Mucosa of stomach (tissue), 1 donor: ENCODE data around the gene TICAM2.

Source experiments
- H3K27me3 ChIP-seq: one replicate; pipeline ENCODE4 v1.7.0; 2013; ENCODE audit warnings: mild to moderate bottlenecking, low read length; ENCODE audit not compliant: control insufficient read depth, insufficient read depth
- H3K36me3 ChIP-seq: one replicate; pipeline ENCODE4 v1.7.0; 2013; ENCODE audit warnings: low read length; ENCODE audit not compliant: control insufficient read depth, insufficient read depth
- H3K4me1 ChIP-seq: one replicate; pipeline ENCODE4 v1.7.0; 2013; ENCODE audit warnings: mild to moderate bottlenecking, low read length; ENCODE audit not compliant: control insufficient read depth, insufficient read depth
- H3K4me3 ChIP-seq: one replicate; pipeline ENCODE4 v1.7.0; 2013; ENCODE audit warnings: low read length
- H3K9ac ChIP-seq: one replicate; pipeline ENCODE4 v1.7.0; 2013; ENCODE audit warnings: mild to moderate bottlenecking, low read length, moderate library complexity
- H3K9me3 ChIP-seq: one replicate; pipeline ENCODE4 v1.7.0; 2013; ENCODE audit warnings: mild to moderate bottlenecking, low read length, moderate library complexity; ENCODE audit not compliant: control insufficient read depth
- donor health status: Pancreatic carcinoma.

Gene TICAM2

DNA sequence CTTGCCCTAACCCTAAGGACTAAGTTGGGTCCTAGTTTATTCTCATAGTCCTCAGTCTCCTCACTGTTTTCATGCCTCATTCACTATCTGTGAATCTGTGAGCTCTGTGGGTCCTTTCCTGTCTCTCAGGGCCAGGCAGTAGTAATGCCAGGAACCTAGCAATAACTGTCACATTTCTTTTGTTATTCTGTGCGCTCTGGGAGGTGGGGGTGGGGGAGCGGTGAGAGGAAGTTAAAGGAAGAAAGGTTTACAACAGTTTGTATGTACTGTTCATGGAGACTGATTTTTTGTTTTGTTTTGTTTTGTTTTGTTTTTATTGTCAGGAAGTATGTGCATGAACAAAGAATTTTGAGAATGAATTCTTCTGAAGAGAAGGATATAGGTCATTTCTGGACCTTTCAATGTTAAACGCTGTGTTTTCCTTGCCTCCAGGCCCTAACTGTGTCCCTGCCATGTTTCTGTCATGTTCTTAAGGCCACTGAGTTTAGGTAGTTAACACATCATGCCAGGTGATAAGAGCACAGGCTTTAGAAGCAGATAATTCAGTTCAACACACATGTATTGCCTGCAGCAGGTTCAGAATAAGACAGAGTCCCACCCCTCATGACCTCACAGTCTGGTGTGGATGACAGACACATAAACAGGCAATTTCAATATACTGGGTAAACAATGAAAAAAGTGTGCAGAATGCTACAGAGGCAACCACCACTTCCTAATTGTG lies 44.5 kb downstream of the TICAM2 start:
- Histone ChIP-seq H3K27me3 (no peaks in the 10 kb centered on the region), H3K4me3 (no peak overlapping the region), H3K4me1 (peaks cover 20% of the 10 kb centered on the region), H3K9ac (no peak overlapping the region), H3K36me3 (no peaks in the 10 kb centered on the region), H3K9me3 (no peaks in the 10 kb centered on the region)

DNA sequence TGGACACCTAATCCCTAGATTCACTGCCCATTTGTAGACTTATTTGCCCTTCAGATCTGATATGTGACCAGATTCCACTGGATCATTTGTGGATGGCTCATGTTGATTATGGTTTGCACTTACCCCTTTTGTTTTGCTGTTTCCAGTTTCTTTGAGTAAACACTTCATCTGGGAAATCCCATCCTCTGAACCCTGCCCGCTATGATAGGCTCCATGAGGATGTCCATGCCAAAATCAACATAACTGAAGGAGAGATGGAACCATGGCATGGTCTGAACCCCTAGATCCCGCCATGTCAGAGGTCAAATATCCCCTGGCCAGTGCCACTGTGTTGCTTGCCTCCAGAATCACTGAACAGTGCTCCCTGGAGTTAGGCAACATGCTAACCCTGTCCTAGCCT lies 46.0 kb downstream of the TICAM2 start:
- Histone ChIP-seq H3K27me3 (no peaks in the 10 kb centered on the region), H3K4me1 (peaks cover 23% of the 10 kb centered on the region), H3K9ac (no peak overlapping the region), H3K36me3 (no peaks in the 10 kb centered on the region), H3K4me3 (no peak overlapping the region), H3K9me3 (no peaks in the 10 kb centered on the region)

DNA sequence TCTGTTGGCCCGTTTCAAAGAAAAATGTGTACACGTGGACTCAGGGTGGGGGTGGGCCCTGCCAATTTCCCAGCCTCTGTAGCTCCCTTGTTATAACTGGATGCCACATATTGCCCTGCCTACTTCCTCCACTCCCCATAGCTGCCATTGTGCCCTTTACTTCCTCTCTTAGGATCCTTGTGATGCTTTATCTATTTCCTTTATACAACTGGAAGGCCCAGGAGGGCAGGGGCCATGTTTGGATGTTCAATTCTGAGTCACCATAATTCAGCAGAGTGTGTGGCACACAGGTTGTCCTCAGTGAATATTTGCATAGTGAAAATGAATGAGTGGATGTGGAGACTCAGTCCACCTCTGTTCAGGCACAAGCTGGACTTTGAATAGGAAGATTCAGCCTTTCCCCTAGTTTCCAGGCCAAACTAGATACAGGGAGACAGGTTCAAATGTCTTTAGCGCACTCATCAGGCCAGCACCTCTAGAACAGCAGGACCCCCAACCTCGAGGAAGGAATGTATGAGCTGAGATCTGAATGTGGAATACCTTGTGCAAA lies 47.1 kb downstream of the TICAM2 start:
- Histone ChIP-seq H3K4me3 (no peak overlapping the region), H3K4me1 (peaks cover 33% of the 10 kb centered on the region), H3K9ac (no peak overlapping the region), H3K9me3 (no peaks in the 10 kb centered on the region), H3K27me3 (no peaks in the 10 kb centered on the region), H3K36me3 (no peaks in the 10 kb centered on the region)

DNA sequence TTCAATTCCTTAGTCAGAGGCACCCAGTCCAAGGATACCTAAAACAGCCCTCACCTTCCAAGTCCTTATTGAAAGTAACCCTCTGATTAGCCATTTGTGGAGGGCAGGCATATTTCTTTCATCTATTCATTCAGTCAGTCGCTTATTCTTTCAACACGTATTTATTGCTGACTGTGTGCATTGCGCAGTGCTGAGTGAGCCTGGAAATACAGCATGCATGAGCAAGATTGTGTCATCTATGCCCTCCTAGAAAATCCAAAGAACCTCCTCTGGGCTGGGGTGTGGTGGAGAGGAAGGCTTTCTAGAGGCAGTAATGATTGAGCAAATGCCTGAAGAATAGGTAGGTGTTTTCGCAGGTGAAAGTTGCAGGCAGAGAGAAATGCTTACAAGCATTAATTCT lies 49.2 kb downstream of the TICAM2 start:
- Histone ChIP-seq H3K4me3 (no peak overlapping the region), H3K36me3 (no peaks in the 10 kb centered on the region), H3K9me3 (no peaks in the 10 kb centered on the region), H3K27me3 (no peaks in the 10 kb centered on the region), H3K9ac (no peak overlapping the region), H3K4me1 (peaks cover 26% of the 10 kb centered on the region)

DNA sequence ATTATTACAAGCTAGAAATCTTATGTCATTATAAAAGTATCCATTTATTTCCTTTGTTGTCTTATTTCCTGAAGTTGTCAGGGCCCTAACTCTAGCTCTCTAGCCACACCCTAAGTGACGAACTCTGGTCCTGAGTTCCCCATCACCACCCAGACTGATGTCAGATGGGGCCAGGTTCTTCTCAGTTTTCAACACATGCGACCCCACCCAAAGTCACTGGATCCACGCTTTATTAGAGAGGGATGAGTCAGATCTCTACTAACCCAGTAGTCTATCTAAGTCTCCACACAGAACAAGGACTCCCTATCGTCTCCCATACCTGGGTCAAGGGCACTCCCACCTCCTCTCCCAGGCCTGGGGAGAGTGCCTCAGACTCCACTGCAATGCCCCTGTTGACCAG lies 50.9 kb downstream of the TICAM2 start:
- Histone ChIP-seq H3K9me3 (no peaks in the 10 kb centered on the region), H3K4me1 (peaks cover 13% of the 10 kb centered on the region), H3K27me3 (no peaks in the 10 kb centered on the region), H3K9ac (no peak overlapping the region), H3K4me3 (no peak overlapping the region), H3K36me3 (no peaks in the 10 kb centered on the region)

DNA sequence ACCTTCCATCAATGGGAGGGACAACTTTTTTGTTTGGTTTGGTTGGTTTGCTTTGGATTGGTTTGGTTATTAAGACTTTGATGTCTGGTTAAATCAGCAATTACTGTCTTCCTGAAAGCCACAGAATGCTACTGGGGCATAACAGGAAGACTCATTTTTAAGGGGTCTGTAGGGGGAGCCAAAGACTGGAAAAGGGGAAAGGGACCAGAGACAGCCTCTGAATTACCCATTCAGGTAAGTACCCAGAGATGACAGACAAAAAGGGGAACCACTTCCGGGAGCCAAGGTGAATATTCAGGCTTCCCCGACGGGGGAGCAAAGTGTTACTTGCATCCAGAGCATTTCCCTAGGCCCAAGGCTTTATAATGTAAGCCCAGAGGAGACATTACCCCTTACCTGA lies 53.1 kb downstream of the TICAM2 start:
- Histone ChIP-seq H3K4me1 (peaks cover 13% of the 10 kb centered on the region), H3K36me3 (no peaks in the 10 kb centered on the region), H3K9me3 (no peaks in the 10 kb centered on the region), H3K4me3 (no peak overlapping the region), H3K27me3 (no peaks in the 10 kb centered on the region), H3K9ac (no peak overlapping the region)

DNA sequence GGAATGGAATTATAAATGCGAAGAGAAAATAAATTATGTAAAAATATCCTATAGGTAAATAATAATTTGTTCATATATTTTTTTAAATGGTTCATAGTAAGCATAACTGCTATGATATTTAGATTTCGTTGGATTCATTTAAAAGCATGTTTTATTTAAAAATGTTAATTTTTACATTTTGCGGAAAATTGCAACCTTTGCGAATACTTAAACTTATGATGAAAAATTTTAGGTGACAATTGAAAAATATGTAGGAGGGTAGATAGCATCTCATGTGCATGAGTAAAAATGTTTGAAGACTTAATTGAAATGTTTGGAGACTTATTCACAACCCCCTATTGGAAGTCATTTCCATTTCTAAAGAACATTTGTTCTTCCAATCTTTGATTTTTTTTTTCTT lies 53.6 kb downstream of the TICAM2 start:
- peaks cover 13% of the 10 kb centered on the region for H3K4me1 ChIP-seq
- H3K9ac ChIP-seq, result no peak overlapping the region
- H3K27me3 ChIP-seq, result no peaks in the 10 kb centered on the region
- H3K36me3 ChIP-seq, result no peaks in the 10 kb centered on the region
- no peak overlapping the region for H3K4me3 ChIP-seq
- H3K9me3 ChIP-seq, result no peaks in the 10 kb centered on the region

DNA sequence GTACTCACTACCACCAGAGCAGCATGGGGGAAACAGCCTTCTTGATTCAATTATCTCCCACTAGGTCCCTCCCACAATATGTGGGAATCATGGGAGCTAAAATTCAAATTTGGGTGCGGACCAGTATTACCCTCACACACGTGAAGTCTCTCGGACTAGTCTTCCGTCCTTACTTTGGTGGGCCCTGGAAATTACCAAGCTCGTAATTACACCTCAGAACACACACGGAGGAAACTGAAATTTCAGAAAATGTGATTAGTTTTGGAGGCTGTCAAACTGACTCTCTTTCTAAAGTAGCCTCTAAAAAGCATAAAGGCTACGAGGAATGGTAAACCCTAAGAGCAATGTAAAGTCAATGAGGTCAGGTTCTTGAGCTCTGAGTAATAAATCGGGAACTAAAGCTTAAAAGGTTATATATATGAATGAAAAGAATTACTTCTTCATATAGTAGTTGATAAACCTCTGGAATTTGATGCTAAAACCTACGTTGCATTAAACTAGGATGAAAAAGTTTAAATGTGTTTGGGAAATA lies 56.9 kb downstream of the TICAM2 start:
- Histone ChIP-seq H3K27me3 (no peaks in the 10 kb centered on the region), H3K4me3 (no peak overlapping the region), H3K9ac (peak overlapping the region; percentile 32)

DNA sequence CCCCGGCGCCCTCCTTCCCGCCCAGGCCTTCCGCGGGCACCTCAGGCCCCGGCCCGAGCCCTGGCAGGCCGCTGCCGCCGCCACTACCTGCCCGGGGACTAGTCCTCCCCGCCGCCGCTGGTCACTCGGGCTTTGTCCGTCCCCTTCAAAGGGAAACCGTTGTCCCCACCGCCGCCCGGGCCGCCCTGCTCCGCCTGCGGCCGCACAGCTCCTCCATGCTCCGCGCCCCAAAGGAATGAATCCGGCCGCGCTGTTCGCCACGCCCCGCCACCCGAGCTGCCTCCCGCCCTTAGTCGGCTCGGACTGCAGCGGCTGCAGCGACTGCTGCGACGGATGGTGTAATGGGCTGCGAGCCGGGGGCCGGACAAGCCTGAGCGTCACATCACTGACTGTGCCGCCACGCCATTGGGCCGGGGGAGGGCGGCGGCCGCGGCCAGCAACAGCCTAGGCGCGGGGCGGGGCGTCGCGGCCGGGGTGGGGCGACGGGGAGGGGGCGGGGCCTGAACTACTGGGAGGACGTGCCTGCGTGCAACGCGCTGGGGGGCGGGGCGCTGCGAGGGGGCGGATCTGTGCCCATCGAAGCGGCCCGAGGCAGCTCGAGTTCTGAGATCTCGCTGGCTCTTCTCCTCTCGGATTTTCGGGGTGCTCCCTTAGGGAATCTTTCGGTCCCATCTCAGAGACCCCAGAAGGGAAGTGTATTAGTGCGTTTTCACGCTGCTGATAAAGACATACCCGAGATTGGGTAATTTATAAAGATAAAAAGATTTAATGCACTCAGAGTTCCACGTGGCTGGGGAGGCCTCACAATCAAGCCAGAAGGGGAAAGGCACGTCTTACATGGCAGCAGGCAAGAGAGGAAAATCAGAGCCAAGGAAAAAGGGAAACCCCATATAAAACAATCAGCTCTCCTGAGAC lies 57.6 kb downstream of the TICAM2 start, which contains the start of gene FEM1C:
Gene FEM1C, minus strand, starts transcription at position 340 of the 915 bp plus-strand sequence. CDS start 1,282 bp downstream, outside the sequence.
- Histone ChIP-seq H3K9ac (peak within 1 kb of the TSS; percentile 97), H3K27me3 (no peaks in the 10 kb centered on the region), H3K4me3 (peak within 1 kb of the TSS; percentile 71), H3K4me1 (peaks cover 6% of the 10 kb centered on the region), H3K36me3 (peaks cover 4% of the 10 kb centered on the region), H3K9me3 (no peaks in the 10 kb centered on the region)

More for the DNA sequence above, 56.9 kb downstream of the TICAM2 start:
- Histone ChIP-seq H3K36me3 (peaks cover 4% of the 10 kb centered on the region), H3K4me1 (peaks cover 2% of the 10 kb centered on the region), H3K9me3 (no peaks in the 10 kb centered on the region)

DNA sequence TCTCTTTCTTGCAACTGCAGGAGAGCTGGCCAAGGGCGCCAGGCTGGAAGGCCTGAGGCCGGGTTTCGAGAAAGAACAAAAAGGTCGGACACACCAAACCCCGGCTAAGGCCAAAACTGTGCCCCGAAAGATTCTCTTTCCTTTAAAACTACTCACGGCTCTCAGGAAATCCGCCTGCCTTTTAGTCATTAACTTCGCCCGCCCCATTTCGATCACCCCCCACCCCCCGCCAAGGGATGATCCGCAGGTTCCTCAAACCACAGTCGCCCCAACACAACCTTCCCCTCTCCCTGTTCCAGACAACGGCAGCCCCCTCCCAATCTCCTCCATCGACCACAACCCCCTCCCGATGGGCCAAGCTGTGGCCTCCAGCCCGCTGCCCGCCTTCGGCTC lies 58.2 kb downstream of the TICAM2 start:
- Histone ChIP-seq H3K4me1 (peaks cover 8% of the 10 kb centered on the region), H3K36me3 (peaks cover 4% of the 10 kb centered on the region), H3K9ac (peak overlapping the region; percentile 97), H3K4me3 (peak overlapping the region; percentile 71), H3K27me3 (no peaks in the 10 kb centered on the region), H3K9me3 (no peaks in the 10 kb centered on the region)

DNA sequence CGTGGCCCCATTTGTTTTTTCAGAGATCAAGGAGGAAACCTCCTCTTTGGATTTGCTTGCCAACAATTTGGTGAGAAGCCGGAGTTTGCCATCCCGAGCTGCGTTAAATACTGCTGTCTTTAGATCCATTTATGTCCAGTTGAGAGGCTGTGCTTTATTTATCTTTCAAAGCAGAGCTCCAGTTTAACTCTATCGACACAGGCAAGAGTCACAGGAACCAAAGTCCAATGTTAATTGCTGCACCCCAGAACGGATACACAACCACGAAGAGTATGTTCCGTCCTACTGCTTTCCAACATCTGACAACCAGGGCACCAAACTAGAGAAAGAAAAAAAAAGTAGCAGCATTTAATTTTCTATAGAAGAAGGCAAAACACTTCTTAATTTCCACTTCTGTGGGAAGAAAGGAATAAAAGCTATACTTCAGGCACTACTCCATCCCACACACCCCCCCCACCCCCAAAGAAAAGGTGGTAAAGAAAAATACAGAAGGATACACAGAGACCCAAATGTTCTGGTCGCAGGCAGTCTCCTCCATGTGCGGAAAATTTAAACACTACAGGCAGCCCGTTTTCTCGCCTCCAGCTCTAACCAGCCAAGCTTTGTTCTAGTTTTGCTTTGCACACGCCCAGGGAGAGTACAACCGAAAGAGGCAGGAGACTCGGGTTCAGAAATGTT lies 58.8 kb downstream of the TICAM2 start:
- Histone ChIP-seq H3K9me3 (no peaks in the 10 kb centered on the region), H3K36me3 (peaks cover 4% of the 10 kb centered on the region), H3K9ac (peak overlapping the region; percentile 97), H3K27me3 (no peaks in the 10 kb centered on the region), H3K4me3 (peak overlapping the region; percentile 71), H3K4me1 (peaks cover 8% of the 10 kb centered on the region)
